GM12878 (cell line): Measurements from ENCODE around the gene ANKRD30B. TPM values are rescaled to one million over a fixed set of nuclear protein-coding genes. Genes with fewer than 3 reads are reported as not detected.

Experiments used
- ATAC-seq: fragments of 200-7000 bp; cut with Tn5 transposase; 3 replicates; pipeline ENCODE4 v1.9.1; 2020; ENCODE audit warnings: mild to moderate bottlenecking, moderate library complexity
- BruUV-seq: library from RNA; stranded (reverse); fragments of 400-500 nt; replicated peaks from 2 replicates; lab custom pipeline; 2021; lab: Mats Ljungman, UMichigan
- CTCF ChIA-PET: fragments of 300-600 bp; sonication (Branson Sonifier 250); formaldehyde crosslinking; extraction: SDS; loops from one replicate; lab custom pipeline; 2021; ENCODE audit warnings: inconsistent platforms; lab: Yijun Ruan, JAX
- POLR2A ChIA-PET: fragments of 350-600 bp; formaldehyde crosslinking; extraction: SDS; loops from one replicate; lab custom pipeline; 2021; ENCODE audit warnings: inconsistent platforms; lab: Charles Lee
- RAD21 ChIA-PET: fragments of 300-600 bp; sonication (Branson Sonifier 250); formaldehyde crosslinking; loops from one replicate; lab custom pipeline; 2023; ENCODE audit warnings: antibody characterized with exemption; ENCODE audit not compliant: unreplicated experiment; lab: Charles Lee
- SMC1A ChIA-PET: fragments of 300-600 bp; sonication (Branson Sonifier 250); formaldehyde crosslinking; loops from one replicate; lab custom pipeline; 2023; ENCODE audit not compliant: unreplicated experiment, uncharacterized antibody; lab: Charles Lee
- DNase-seq: peaks from one replicate; pipeline ENCODE4 v3.0.0-alpha.2; 2011; ENCODE audit warnings: low read depth, low spot score
- FAIRE-seq: peaks from 3 replicates; lab custom pipeline; 2011; peaks lifted over from hg19 to GRCh38; lab: Jason Lieb, UNC
- H2AFZ ChIP-seq: 2 replicates; pipeline ENCODE4 v1.6.0; 2011; ENCODE audit warnings: low read depth, low read length, control low read depth; ENCODE audit not compliant: control insufficient read depth
- H3K27ac ChIP-seq: 2 replicates; pipeline ENCODE4 v1.5.1; 2011; ENCODE audit warnings: control low read depth; ENCODE audit not compliant: control insufficient read depth, insufficient read depth
- H3K27me3 ChIP-seq, 2 experiments: replicated peaks in 1 of 2; 2 replicates each; pipeline versions ENCODE4 v1.6.0 to v1.6.1; 2011; ENCODE audit warnings: low read length in 1 of 2; ENCODE audit not compliant: control insufficient read depth in 2 of 2, insufficient read depth in 2 of 2
- H3K36me3 ChIP-seq, 2 experiments: 2 replicates each; pipeline ENCODE4 v1.5.1; 2011; ENCODE audit warnings: low read length in 1 of 2; ENCODE audit not compliant: control insufficient read depth in 2 of 2, insufficient read depth in 2 of 2
- H3K4me1 ChIP-seq: 2 replicates; pipeline ENCODE4 v1.6.1; 2011; ENCODE audit warnings: mild to moderate bottlenecking, low read length, moderate library complexity, mixed read lengths; ENCODE audit not compliant: control insufficient read depth, insufficient read depth
- H3K4me2 ChIP-seq: 2 replicates; pipeline ENCODE4 v1.6.0; 2011; ENCODE audit warnings: control low read depth; ENCODE audit not compliant: control insufficient read depth, insufficient read depth
- H3K4me3 ChIP-seq: fragments of 200-600 bp; sonication (generic); 2 replicates; pipeline ENCODE4 v1.5.1; 2016
- H3K79me2 ChIP-seq: 2 replicates; pipeline ENCODE4 v1.6.0; 2011; ENCODE audit warnings: low read length; ENCODE audit not compliant: control insufficient read depth, insufficient read depth
- H3K9ac ChIP-seq: 2 replicates; pipeline ENCODE4 v1.8.0; 2011; ENCODE audit warnings: low read length, control low read depth, mixed read lengths; ENCODE audit not compliant: control insufficient read depth, insufficient read depth
- H3K9me3 ChIP-seq: replicated peaks from 3 replicates; pipeline ENCODE4 v1.5.1; 2011; ENCODE audit warnings: mild to moderate bottlenecking, low read length; ENCODE audit not compliant: control insufficient read depth, insufficient read depth
- H4K20me1 ChIP-seq: 2 replicates; pipeline ENCODE4 v1.6.0; 2011; ENCODE audit not compliant: control insufficient read depth, insufficient read depth
- CHD1 ChIP-seq: IDR thresholded peaks from 2 replicates; pipeline ENCODE4 v1.6.1; 2012; ENCODE audit warnings: low read depth, low read length, improper control_type of control experiment
- CTCF ChIP-seq, 3 experiments: IDR thresholded peaks in 2 of 3; conservative IDR thresholded peaks in 1 of 3; 2 replicates each; pipeline ENCODE4 v1.5.1; 2011; ENCODE audit warnings: low read depth in 3 of 3, low read length in 3 of 3, mild to moderate bottlenecking in 3 of 3, control low read depth in 2 of 3, moderate library complexity in 2 of 3, inconsistent platforms in 1 of 3, mixed read lengths in 1 of 3; ENCODE audit not compliant: control insufficient read depth in 2 of 3, insufficient read depth in 1 of 3; ENCODE audit errors: extremely low read depth in 1 of 3
- EGR1 ChIP-seq, 2 experiments: IDR thresholded peaks; 1 replicate in 1 of 2; 2 replicates in 1 of 2; pipeline ENCODE4 v1.6.1; 2011 to 2012; ENCODE audit warnings: low read depth in 2 of 2, low read length in 2 of 2, borderline replicate concordance in 1 of 2, mild to moderate bottlenecking in 1 of 2, moderate library complexity in 1 of 2
- HCFC1 ChIP-seq: fragments of 150-350 bp; IDR thresholded peaks from 2 replicates; pipeline ENCODE4 v1.6.1; 2014; ENCODE audit warnings: low read length
- HDAC2 ChIP-seq: fragments of 200-600 bp; sonication (generic); IDR thresholded peaks from 2 replicates; pipeline ENCODE4 v1.6.1; 2017
- JUND ChIP-seq: IDR thresholded peaks from 2 replicates; pipeline ENCODE4 v1.6.1; 2012; ENCODE audit warnings: low read depth, mild to moderate bottlenecking, low read length, improper control_type of control experiment, moderate library complexity
- KAT2A ChIP-seq: conservative IDR thresholded peaks from 2 replicates; pipeline ENCODE4 v1.6.1; 2011; ENCODE audit warnings: low read depth, low read length; ENCODE audit not compliant: control insufficient read depth
- KDM1A ChIP-seq: fragments of 200-600 bp; sonication (generic); IDR thresholded peaks from 2 replicates; pipeline ENCODE4 v1.6.1; 2016; ENCODE audit warnings: borderline replicate concordance
- LARP7 ChIP-seq: fragments of 450-650 bp; IDR thresholded peaks from 2 replicates; pipeline ENCODE4 v1.6.1; 2017; ENCODE audit warnings: mild to moderate bottlenecking
- MTA3 ChIP-seq: IDR thresholded peaks from 2 replicates; pipeline ENCODE4 v1.6.1; 2012; ENCODE audit warnings: low read length, inconsistent platforms, borderline replicate concordance
- MYC ChIP-seq: IDR thresholded peaks from 2 replicates; pipeline ENCODE4 v1.6.1; 2011; ENCODE audit warnings: mild to moderate bottlenecking, low read length, moderate library complexity, inconsistent platforms; ENCODE audit not compliant: insufficient read depth, insufficient replicate concordance, insufficient read length, severe bottlenecking
- NFYB ChIP-seq: IDR thresholded peaks from 2 replicates; pipeline ENCODE4 v1.6.1; 2011; ENCODE audit warnings: low read depth, mild to moderate bottlenecking, low read length, improper control_type of control experiment, moderate library complexity; ENCODE audit not compliant: insufficient read depth
- RBBP5 ChIP-seq: fragments of 200-600 bp; sonication (generic); conservative IDR thresholded peaks from 2 replicates; pipeline ENCODE4 v1.6.1; 2016
- RELB ChIP-seq: fragments of 450-650 bp; IDR thresholded peaks from 2 replicates; pipeline ENCODE4 v1.6.1; 2017; ENCODE audit warnings: low read depth, mild to moderate bottlenecking, moderate library complexity
- SMAD5 ChIP-seq: IDR thresholded peaks from 2 replicates; pipeline ENCODE4 v1.6.1; 2016; ENCODE audit warnings: antibody characterized with exemption, low read depth
- SMARCA5 ChIP-seq: fragments of 450-650 bp; IDR thresholded peaks from 2 replicates; pipeline ENCODE4 v1.6.1; 2017; ENCODE audit warnings: mild to moderate bottlenecking
- TAF1 ChIP-seq: IDR thresholded peaks from 2 replicates; pipeline ENCODE4 v1.6.1; 2011; ENCODE audit warnings: mild to moderate bottlenecking, low read depth, low read length, borderline replicate concordance
- YBX1 ChIP-seq: fragments of 450-650 bp; IDR thresholded peaks from 2 replicates; pipeline ENCODE4 v1.6.1; 2016; ENCODE audit warnings: antibody characterized with exemption
- WGBS: methylation state at CpG from one replicate; pipeline ENCODE4 v1.1.6; 2016; ENCODE audit warnings: low lambda C conversion rate; ENCODE audit not compliant: insufficient replicate concordance, insufficient coverage; ENCODE audit errors: missing lambda C conversion rate; 5-methylcytosine and 5-hydroxymethylcytosine counted together
- in situ Hi-C: fragments of 300-500 bp; cut with MboI; formaldehyde crosslinking; loops from 9 replicates; pipeline ENCODE4 v1.14.3; 2018; ENCODE audit warnings: mixed read lengths
- intact Hi-C: fragments of 100-400 bp; cut with micrococcal nuclease; formaldehyde crosslinking; loops from one replicate; pipeline ENCODE4 v1.14.2; 2022; ENCODE audit not compliant: unreplicated experiment
- polyA plus RNA-seq, 11 experiments: library from polyadenylated mRNA; depleted of rRNA in 4 of 11; unstranded in 6 of 11; stranded (reverse) in 5 of 11; fragments of >200 nt; fragmentation: Nextera tagmentation in 4 of 11; fragmentation: Illumina TruSeq in 1 of 11; extraction: Ambion mirVana in 4 of 11; extraction: Trizol in 1 of 11; gene quantifications; 1 replicate in 1 of 11; 2 replicates in 10 of 11; pipeline versions ENCODE4 v1.2.1 to v1.2.3, GENCODE V29; 2011 to 2016; ENCODE audit warnings: inconsistent platforms in 2 of 11, missing spikeins in 2 of 11, low read depth in 1 of 11
- total RNA-seq, 4 experiments: library from RNA; depleted of rRNA in 3 of 4; stranded (reverse); fragments of >200 nt in 3 of 4; fragmentation: Illumina TruSeq in 1 of 4; extraction: Trizol in 1 of 4; gene quantifications; 2 replicates each; pipeline versions ENCODE4 v1.2.1 to v1.2.3, GENCODE V29; 2013 to 2021

Gene ANKRD30B
- total and polyA plus RNA-seq, 10 of the 15 experiments (the other 5 are each of a cell fraction or from before 2014, with no cell fraction given), result not detected

- TF ChIP-seq SMAD5 (no peak), KAT2A (no peak), NFYB (no peak)
- DNase-seq (no peak), ATAC-seq (no peak), FAIRE-seq (no peak)
- intact Hi-C loops, result no loop called here
- Histone ChIP-seq H4K20me1 (no peaks in the 10 kb centered on the region), H3K36me3 (no peaks in the 10 kb centered on the region), H3K4me3 (no peak overlapping the region), H3K27ac (no peak overlapping the region), H3K4me2 (no peak overlapping the region), H3K27me3 (no peaks in the 10 kb centered on the region), H3K79me2 (no peaks in the 10 kb centered on the region), H3K4me1 (no peaks in the 10 kb centered on the region), H3K9me3 (no peaks in the 10 kb centered on the region), H2AFZ (no peak overlapping the region), H3K9ac (no peak overlapping the region)
- no TSS peak for BruUV-seq
- SMC1A ChIA-PET, result no interaction called here
- in situ Hi-C loops, result no loop called here
- CTCF ChIA-PET, result no interaction called here
- RAD21 ChIA-PET, result no interaction called here
- WGBS, result 0% methylated on average over 3 of the region's 3 CpGs
- POLR2A ChIA-PET, result no interaction called here
These were observed 33.7 kb downstream of the ANKRD30B start for GRCh38 chr18:14781671-14782070.

GRCh38 chr18:14784133-14784532 lies 36.2 kb downstream of the ANKRD30B start:
- Histone ChIP-seq H3K9ac (no peak overlapping the region), H3K4me3 (no peak overlapping the region), H3K27me3 (no peaks in the 10 kb centered on the region), H2AFZ (no peak overlapping the region), H3K27ac (no peak overlapping the region), H3K9me3 (no peaks in the 10 kb centered on the region), H4K20me1 (no peaks in the 10 kb centered on the region), H3K4me2 (no peak overlapping the region), H3K4me1 (no peaks in the 10 kb centered on the region), H3K36me3 (no peaks in the 10 kb centered on the region), H3K79me2 (no peaks in the 10 kb centered on the region)
- BruUV-seq, result no TSS peak
- no peak for ATAC-seq
- SMC1A ChIA-PET, result no interaction called here
- intact Hi-C loops (no loop called here), in situ Hi-C loops (no loop called here)
- no peak for FAIRE-seq
- RAD21 ChIA-PET, result no interaction called here
- POLR2A ChIA-PET, result no interaction called here
- 21% methylated on average over 2 of the region's 2 CpGs for WGBS
- no peak for DNase-seq
- CTCF ChIA-PET, result no interaction called here
- TF ChIP-seq RELB (no peak), TAF1 (no peak), CHD1 (no peak), HDAC2 (no peak), HCFC1 (no peak), SMARCA5 (no peak), LARP7 (no peak), CTCF (IDR thresholded peaks at IDR 0.05 in 2 of 3, conservative IDR thresholded peaks at IDR 0.05 in 1 of 3; ENCODE audit: control insufficient read depth in 2 of 3, extremely low read depth in 1 of 3, insufficient read depth in 1 of 3, low read depth in 3 of 3, low read length in 3 of 3) (no peak), MTA3 (no peak), YBX1 (no peak), JUND (no peak), EGR1 (IDR thresholded peaks at IDR 0.05; ENCODE audit: borderline replicate concordance in 1 of 2, low read depth in 2 of 2, low read length in 2 of 2) (no peak), MYC (no peak), KDM1A (no peak), RBBP5 (no peak)
